Neural progenitor cell (in vitro differentiated cells): ENCODE results near the gene TNFRSF6B. TPM values are rescaled to one million over a fixed set of nuclear protein-coding genes. Genes with fewer than 3 reads are reported as not detected.
A peak's percentile ranks its signal among the peaks of the same experiment; 100 is the strongest.

Experiments
- DNase-seq: peaks from one replicate; pipeline ENCODE4 v3.0.0-alpha.2; 2016; ENCODE audit warnings: low spot score
- H2AFZ ChIP-seq: fragments of 200-600 bp; sonication (generic); replicated peaks from 2 replicates; pipeline ENCODE4 v1.6.1; 2016; ENCODE audit warnings: antibody characterized with exemption
- H3F3A ChIP-seq: fragments of 200-600 bp; sonication (generic); 2 replicates; pipeline ENCODE4 v1.6.1; 2016; ENCODE audit warnings: antibody characterized with exemption, low read depth
- H3K27ac ChIP-seq: fragments of 200-600 bp; sonication (generic); 2 replicates; pipeline ENCODE4 v1.5.1; 2016; ENCODE audit warnings: mild to moderate bottlenecking
- H3K27me3 ChIP-seq: fragments of 200-600 bp; sonication (generic); 2 replicates; pipeline ENCODE4 v1.6.1; 2016; ENCODE audit warnings: mild to moderate bottlenecking, moderate library complexity
- H3K36me3 ChIP-seq: fragments of 200-600 bp; sonication (generic); 2 replicates; pipeline ENCODE4 v1.5.1; 2016
- H3K4me1 ChIP-seq: fragments of 200-600 bp; sonication (generic); 2 replicates; pipeline ENCODE4 v1.6.1; 2016; ENCODE audit warnings: mixed run types
- H3K4me2 ChIP-seq: fragments of 200-600 bp; sonication (generic); 2 replicates; pipeline ENCODE4 v1.6.1; 2016
- H3K4me3 ChIP-seq: fragments of 200-600 bp; sonication (generic); 2 replicates; pipeline ENCODE4 v1.5.1; 2016
- H3K79me2 ChIP-seq: fragments of 200-600 bp; sonication (generic); 2 replicates; pipeline ENCODE4 v1.6.1; 2016; ENCODE audit warnings: low read depth
- H3K9ac ChIP-seq: fragments of 200-600 bp; sonication (generic); 2 replicates; pipeline ENCODE4 v1.6.1; 2016
- H3K9me3 ChIP-seq: fragments of 200-600 bp; sonication (generic); 2 replicates; pipeline ENCODE4 v1.5.1; 2016; ENCODE audit warnings: low read depth
- H4K20me1 ChIP-seq: fragments of 200-600 bp; sonication (generic); 2 replicates; pipeline ENCODE4 v1.6.1; 2016; ENCODE audit warnings: low read depth
- H3K27ac Mint-ChIP-seq: 3 replicates; pipeline ENCODE4 v1.8.0; 2021; ENCODE audit warnings: mixed read lengths
- H3K27me3 Mint-ChIP-seq: 2 replicates; pipeline ENCODE4 v1.8.0; 2022; ENCODE audit warnings: low read depth, mild to moderate bottlenecking, inconsistent platforms, moderate library complexity, mixed read lengths; ENCODE audit not compliant: insufficient read depth
- H3K36me3 Mint-ChIP-seq: 3 replicates; pipeline ENCODE4 v1.8.0; 2021; ENCODE audit warnings: mixed read lengths
- H3K4me1 Mint-ChIP-seq: 3 replicates; pipeline ENCODE4 v1.8.0; 2021; ENCODE audit warnings: mixed read lengths
- H3K4me3 Mint-ChIP-seq: 3 replicates; pipeline ENCODE4 v1.8.0; 2021; ENCODE audit warnings: mild to moderate bottlenecking, moderate library complexity, mixed read lengths
- H3K9me3 Mint-ChIP-seq: 3 replicates; pipeline ENCODE4 v1.8.0; 2020; ENCODE audit warnings: mixed read lengths
- CTCF ChIP-seq: fragments of 200-600 bp; sonication (generic); IDR thresholded peaks from 2 replicates; pipeline ENCODE4 v1.5.1; 2017; ENCODE audit warnings: antibody characterized with exemption, mild to moderate bottlenecking
- EZH2 ChIP-seq: fragments of 200-600 bp; sonication (generic); IDR thresholded peaks from 2 replicates; pipeline ENCODE4 v1.6.1; 2017; ENCODE audit warnings: antibody characterized with exemption, mild to moderate bottlenecking, moderate library complexity
- EZH2phosphoT487 ChIP-seq: fragments of 200-600 bp; sonication (generic); IDR thresholded peaks from 2 replicates; pipeline ENCODE4 v1.6.1; 2017; ENCODE audit warnings: antibody characterized with exemption
- total RNA-seq: library from RNA; depleted of rRNA; stranded (reverse); fragments of >200 nt; gene quantifications from 2 replicates; pipeline ENCODE4 v1.2.3, GENCODE V29; 2015; ENCODE audit warnings: low replicate concordance

The TNFRSF6B gene
- total RNA-seq, 1 donor from 2014 or later: not detected

- Histone ChIP-seq H4K20me1 (peaks cover 52% of the 10 kb centered on the region), H3K9ac (no peak overlapping the region), H2AFZ (no peak overlapping the region), H3F3A (peaks cover 38% of the 10 kb centered on the region), H3K27ac (no peak overlapping the region), H3K9me3 (no peaks in the 10 kb centered on the region), H3K4me3 (peak overlapping the region; percentile 55), H3K27me3 (peaks cover 24% of the 10 kb centered on the region), H3K4me2 (peak overlapping the region; percentile 77), H3K79me2 (peaks cover 8% of the 10 kb centered on the region), H3K36me3 (no peaks in the 10 kb centered on the region), H3K4me1 (peaks cover 33% of the 10 kb centered on the region)
- Mint-ChIP-seq H3K9me3 (no peaks in the 10 kb centered on the region), H3K4me1 (no peaks in the 10 kb centered on the region), H3K36me3 (no peaks in the 10 kb centered on the region), H3K27me3 (peaks cover 2% of the 10 kb centered on the region), H3K4me3 (no peak overlapping the region), H3K27ac (no peak overlapping the region)
- TF ChIP-seq CTCF (no peak), EZH2phosphoT487 (no peak), EZH2 (no peak)
- no peak for DNase-seq
Measured at GRCh38 chr20:63736893-63737694, 40.6 kb downstream of the TNFRSF6B start.

- Mint-ChIP-seq H3K27me3 (peaks cover 2% of the 10 kb centered on the region), H3K4me3 (no peak overlapping the region), H3K4me1 (no peaks in the 10 kb centered on the region), H3K36me3 (no peaks in the 10 kb centered on the region), H3K27ac (no peak overlapping the region), H3K9me3 (no peaks in the 10 kb centered on the region)
- Histone ChIP-seq H3K27ac (no peak overlapping the region), H3K4me2 (peak overlapping the region; percentile 77), H3K79me2 (peaks cover 8% of the 10 kb centered on the region), H3K9me3 (no peaks in the 10 kb centered on the region), H4K20me1 (peaks cover 52% of the 10 kb centered on the region), H3K4me1 (peaks cover 33% of the 10 kb centered on the region), H2AFZ (no peak overlapping the region), H3K4me3 (peak overlapping the region; percentile 55), H3F3A (peaks cover 34% of the 10 kb centered on the region), H3K27me3 (peaks cover 24% of the 10 kb centered on the region), H3K36me3 (no peaks in the 10 kb centered on the region), H3K9ac (no peak overlapping the region)
- TF ChIP-seq CTCF (no peak), EZH2 (no peak), EZH2phosphoT487 (no peak)
- DNase-seq: peak; percentile 55
Measured at GRCh38 chr20:63737695-63737944, 41.2 kb downstream of the TNFRSF6B start.

DNA sequence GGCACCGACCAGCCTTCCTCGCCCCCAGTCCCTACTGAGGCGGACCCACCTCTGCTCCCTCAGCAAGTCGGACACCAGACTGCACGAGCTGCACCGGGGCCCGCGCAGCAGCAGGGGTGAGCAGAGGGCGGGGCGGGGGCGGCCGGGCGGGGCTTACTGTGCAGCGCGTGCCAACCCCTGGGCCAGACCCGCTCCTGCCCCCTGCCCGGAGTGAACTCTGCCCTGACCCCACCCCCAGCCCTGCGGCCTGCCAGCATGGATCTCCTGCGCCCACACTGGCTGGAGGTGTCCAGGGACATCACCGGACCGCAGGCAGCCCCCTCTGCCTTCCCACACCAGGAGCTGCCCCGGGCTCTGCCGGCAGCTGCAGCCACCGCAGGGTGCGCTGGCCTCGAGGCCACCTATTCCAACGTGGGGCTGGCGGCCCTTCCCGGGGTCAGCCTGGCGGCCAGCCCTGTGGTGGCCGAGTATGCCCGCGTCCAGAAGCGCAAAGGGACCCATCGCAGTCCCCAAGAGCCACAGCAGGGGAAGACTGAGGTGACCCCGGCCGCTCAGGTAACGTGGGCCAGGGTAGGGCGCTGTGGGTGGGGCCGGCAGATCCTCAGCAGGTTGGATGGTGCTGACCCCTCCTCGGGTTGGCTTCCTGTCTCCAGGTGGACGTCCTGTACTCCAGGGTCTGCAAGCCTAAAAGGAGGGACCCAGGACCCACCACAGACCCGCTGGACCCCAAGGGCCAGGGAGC lies 41.7 kb downstream of the TNFRSF6B start:
- H3F3A ChIP-seq: peaks cover 34% of the 10 kb centered on the region
- H2AFZ ChIP-seq: no peak overlapping the region
- H3K4me1 Mint-ChIP-seq: no peaks in the 10 kb centered on the region
- no peak overlapping the region for H3K27ac Mint-ChIP-seq
- DNase-seq: peak; percentile 54
- H3K36me3 ChIP-seq: no peaks in the 10 kb centered on the region
- peak overlapping the region; percentile 13 for H3K4me3 Mint-ChIP-seq
- H4K20me1 ChIP-seq: peaks cover 52% of the 10 kb centered on the region
- peak overlapping the region; percentile 55 for H3K4me3 ChIP-seq
- H3K9ac ChIP-seq: no peak overlapping the region
- peaks cover 24% of the 10 kb centered on the region for H3K27me3 ChIP-seq
- peaks cover 8% of the 10 kb centered on the region for H3K79me2 ChIP-seq
- peaks cover 33% of the 10 kb centered on the region for H3K4me1 ChIP-seq
- H3K9me3 ChIP-seq: no peaks in the 10 kb centered on the region
- H3K27me3 Mint-ChIP-seq: peaks cover 2% of the 10 kb centered on the region
- TF ChIP-seq CTCF (no peak), EZH2 (no peak)
- H3K4me2 ChIP-seq: peak overlapping the region; percentile 77
- no peak overlapping the region for H3K27ac ChIP-seq
- H3K9me3 Mint-ChIP-seq: no peaks in the 10 kb centered on the region
- H3K36me3 Mint-ChIP-seq: no peaks in the 10 kb centered on the region
